GM12875 (cell line): ENCODE measurements around the gene EHMT2.

Experiments used
- H3K4me3 ChIP-seq: one replicate; pipeline ENCODE4 v1.5.1; 2011; ENCODE audit warnings: low read depth, low read length, control low read depth
- TF ChIP-seq, protein P1 (sequence below): IDR thresholded peaks from 2 replicates; pipeline ENCODE4 v1.5.1; 2011; ENCODE audit warnings: low read depth, mild to moderate bottlenecking, control low read depth, inconsistent platforms, low read length, moderate library complexity, borderline replicate concordance; ENCODE audit not compliant: insufficient read depth

EHMT2 gene

DNA sequence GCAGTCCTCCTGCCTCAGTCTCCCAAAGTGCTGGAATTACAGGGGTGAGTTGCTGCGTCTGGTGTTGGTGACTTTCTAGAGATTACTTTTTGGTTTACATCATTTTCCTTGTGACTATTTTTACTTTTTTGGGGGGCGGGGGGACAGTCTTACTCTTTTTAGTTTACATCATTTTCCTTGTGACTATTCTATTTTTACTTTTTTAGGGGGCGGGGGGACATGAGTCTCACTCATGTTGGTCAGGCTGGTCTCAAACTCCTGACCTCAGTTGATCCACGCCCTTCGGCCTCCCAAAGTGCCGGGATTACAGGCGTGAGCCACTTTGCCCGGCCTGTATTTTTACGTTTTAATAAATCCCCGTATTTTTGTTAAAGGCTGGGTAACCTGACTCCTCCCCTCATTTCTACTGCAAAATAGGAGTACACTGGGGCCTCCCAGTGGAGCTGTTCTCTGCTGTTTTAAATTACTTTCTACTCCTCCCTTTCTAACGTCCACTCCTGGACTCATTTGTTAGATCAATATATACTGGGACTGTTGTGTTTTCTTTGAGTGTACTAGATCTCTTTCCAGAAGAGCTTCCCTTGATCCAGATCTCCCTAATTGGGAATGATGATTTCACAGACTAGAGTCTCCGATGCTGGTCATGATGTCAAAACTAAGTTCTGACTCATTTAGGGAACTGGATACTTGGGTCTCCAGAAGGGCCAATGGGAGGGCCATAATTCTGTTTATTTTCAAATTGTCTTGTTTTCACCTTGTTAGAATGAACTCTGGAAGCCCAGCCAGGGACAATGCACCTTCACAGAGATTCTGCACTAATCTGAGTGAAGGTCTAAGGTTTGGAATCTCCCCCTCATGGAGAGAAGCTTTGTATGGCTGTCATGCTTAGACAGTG lies 60.8 kb downstream of the EHMT2 start:
- peak overlapping the region; percentile 66 for H3K4me3 ChIP-seq
- TF ChIP-seq, protein P1, sequence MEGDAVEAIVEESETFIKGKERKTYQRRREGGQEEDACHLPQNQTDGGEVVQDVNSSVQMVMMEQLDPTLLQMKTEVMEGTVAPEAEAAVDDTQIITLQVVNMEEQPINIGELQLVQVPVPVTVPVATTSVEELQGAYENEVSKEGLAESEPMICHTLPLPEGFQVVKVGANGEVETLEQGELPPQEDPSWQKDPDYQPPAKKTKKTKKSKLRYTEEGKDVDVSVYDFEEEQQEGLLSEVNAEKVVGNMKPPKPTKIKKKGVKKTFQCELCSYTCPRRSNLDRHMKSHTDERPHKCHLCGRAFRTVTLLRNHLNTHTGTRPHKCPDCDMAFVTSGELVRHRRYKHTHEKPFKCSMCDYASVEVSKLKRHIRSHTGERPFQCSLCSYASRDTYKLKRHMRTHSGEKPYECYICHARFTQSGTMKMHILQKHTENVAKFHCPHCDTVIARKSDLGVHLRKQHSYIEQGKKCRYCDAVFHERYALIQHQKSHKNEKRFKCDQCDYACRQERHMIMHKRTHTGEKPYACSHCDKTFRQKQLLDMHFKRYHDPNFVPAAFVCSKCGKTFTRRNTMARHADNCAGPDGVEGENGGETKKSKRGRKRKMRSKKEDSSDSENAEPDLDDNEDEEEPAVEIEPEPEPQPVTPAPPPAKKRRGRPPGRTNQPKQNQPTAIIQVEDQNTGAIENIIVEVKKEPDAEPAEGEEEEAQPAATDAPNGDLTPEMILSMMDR: no peak

DNA sequence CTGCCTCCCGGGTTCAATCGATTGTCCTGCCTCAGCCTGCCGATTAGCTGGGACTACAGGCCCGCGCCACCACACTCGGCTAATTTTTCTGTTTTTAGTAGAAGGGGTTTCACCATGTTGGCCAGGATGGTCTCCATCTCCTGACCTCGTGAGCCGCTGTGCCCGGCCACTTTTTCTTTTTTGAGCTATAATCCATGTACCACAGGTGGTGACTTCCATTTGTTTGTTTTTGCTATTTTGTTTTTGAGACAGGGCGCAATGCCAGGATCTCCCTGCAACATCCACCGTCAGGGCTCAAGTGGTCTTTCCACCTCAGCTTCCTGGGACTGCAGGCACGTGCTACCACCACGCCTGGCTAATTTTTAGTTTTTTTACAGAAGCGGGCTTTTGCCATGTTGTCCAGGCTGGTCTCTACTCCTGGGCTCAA lies 61.4 kb downstream of the EHMT2 start:
- peak overlapping the region; percentile 66 for H3K4me3 ChIP-seq
- TF ChIP-seq, protein P1: no peak

DNA sequence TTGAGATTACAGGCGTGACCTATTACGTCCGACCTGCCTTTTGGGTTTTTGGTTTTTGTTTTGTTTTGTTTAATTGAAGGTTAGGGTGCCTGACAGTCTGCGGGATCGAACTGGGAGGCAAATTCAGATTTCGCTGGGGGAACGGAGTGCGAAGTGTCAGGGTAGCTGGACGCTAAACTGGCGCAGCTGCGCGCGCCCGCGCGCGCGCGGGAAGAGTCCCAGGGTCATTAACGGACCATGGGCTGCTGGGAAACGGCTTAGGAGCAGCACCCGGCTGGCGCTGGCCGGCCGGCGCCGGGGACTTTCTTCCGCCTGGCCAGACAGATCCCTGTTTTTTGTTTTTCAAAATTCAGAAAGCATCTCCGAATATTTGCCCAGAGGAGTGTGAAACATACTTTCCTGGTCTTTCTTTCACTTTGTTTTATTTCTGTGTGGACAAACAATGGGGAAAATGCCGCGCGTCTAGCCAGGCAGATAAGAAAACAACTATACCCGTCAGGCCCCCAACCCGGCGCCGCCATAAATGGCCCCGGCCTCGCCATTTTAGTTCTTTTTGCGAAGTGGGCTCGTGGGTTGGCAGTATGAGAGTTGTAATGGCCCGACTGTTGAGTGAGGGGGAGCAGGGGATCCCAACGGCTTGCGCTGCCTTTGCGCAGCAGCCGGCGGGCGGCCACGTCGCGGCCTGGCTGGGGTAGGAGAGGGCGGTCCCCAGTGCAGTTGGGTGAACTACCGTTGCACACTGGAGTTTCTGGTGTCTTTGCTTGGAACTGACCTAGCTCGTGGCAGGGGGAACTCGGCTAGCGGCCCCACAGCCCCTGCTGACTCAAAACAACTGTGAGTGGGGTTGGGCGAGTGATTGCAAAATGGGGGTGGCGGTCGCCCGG lies 62.9 kb downstream of the EHMT2 start:
- TF ChIP-seq, protein P1: no peak

DNA sequence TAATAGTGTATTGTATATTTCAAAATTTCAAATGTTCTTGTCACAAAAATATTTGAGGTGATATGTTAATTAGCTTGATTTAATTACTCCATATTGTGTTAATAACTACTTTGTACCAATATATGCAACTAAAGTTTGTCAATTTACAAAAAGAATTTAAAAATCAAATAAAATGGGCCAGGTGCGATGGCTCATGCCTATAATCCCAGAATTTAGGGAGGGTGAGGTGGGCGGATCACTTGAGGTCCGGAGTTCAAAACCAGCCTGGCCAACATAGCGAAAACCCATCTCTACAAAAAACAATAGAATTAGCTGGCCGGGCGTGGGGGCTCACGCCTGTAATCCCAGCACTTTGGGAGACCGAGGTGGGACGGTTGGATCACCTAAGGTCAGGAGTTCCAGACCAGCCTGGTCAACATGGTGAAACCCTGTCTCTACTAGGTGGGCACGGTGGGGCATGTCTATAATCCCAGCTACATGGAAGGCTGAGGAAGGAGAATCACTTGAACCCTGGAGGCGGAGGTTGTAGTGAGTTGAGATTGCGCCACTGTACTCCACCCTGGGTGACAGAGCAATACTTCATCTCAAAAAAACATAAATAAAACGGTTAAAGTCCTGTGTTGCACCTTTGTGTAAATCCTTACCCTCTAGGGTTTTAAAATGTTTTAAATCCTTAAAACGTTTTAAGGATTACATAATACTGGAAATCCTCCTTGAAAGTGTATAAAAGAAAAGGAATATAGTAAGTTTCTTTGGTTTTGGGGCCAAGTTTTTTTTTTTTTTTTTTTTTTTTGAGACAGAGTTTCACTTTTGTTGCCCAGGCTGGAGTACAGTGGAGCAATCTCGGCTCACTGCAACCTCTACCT lies 65.9 kb downstream of the EHMT2 start:
- TF ChIP-seq, protein P1: no peak
- H3K4me3 ChIP-seq: no peak overlapping the region

More for the DNA sequence above, 62.9 kb downstream of the EHMT2 start:
- H3K4me3 ChIP-seq: peak overlapping the region; percentile 66

DNA sequence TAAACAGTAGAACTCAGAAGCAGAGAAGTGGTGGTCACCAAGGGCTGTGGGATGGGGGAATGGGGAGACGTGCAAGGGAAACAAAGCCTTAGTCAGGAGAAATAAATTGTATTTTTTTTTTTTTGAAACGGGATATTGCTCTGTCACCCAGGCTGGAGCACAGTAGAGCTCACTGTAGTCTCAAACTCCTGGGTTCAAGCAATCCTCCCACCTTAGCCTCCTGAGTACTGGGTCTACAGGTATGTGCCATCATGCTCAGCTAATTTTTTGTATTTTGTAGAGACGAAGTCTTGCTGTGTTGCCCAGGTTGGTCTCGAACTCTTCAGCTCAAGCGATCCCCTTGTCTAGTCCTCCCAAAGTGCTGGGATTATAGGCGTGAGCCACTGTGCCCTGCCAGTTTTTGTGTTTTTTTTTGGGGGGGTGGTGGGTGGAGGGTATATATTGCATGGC lies 66.6 kb downstream of the EHMT2 start:
- H3K4me3 ChIP-seq: peak overlapping the region; percentile 0
- TF ChIP-seq, protein P1: no peak
